Right atrium auricular region (tissue), 2 donors: ENCODE data around the gene TPR. TPM values are rescaled to one million over a fixed set of nuclear protein-coding genes. Genes with fewer than 3 reads are reported as not detected.

Experiments
- DNase-seq: peaks from one replicate; pipeline ENCODE4 v3.0.0-alpha.2; 2019; ENCODE audit warnings: low spot score
- H3K27ac ChIP-seq, 2 donors: fragments of 200-600 bp; sonication (generic); 1 replicate in 1 of 2; 2 replicates in 1 of 2; pipeline ENCODE4 v1.5.1; 2016 to 2019
- H3K27me3 ChIP-seq, 2 donors: fragments of 200-600 bp; sonication (generic); one replicate each; pipeline versions ENCODE4 v1.5.1 to v1.6.0; 2017 to 2019
- H3K36me3 ChIP-seq: fragments of 200-600 bp; sonication (generic); one replicate; pipeline ENCODE4 v1.5.1; 2016
- H3K4me1 ChIP-seq, 2 donors: fragments of 200-600 bp; sonication (generic); one replicate each; pipeline versions ENCODE4 v1.5.1 to v1.6.0; 2017 to 2019
- H3K4me3 ChIP-seq, 2 donors: fragments of 200-600 bp; sonication (generic); 1 replicate in 1 of 2; 2 replicates in 1 of 2; pipeline ENCODE4 v1.5.1; 2017 to 2019; ENCODE audit warnings: mild to moderate bottlenecking in 1 of 2, moderate library complexity in 1 of 2
- H3K9me3 ChIP-seq, 2 donors: fragments of 200-600 bp; sonication (generic); one replicate each; pipeline ENCODE4 v1.5.1; 2019
- total RNA-seq, 2 donors: library from RNA; depleted of rRNA; stranded (reverse); fragments of >200 nt; gene quantifications; one replicate each; pipeline ENCODE4 v1.1.0, GENCODE V29; 2016
- TF ChIP-seq, protein P1 (sequence below), 2 donors: fragments of 200-600 bp; sonication (generic); IDR thresholded peaks; one replicate each; pipeline ENCODE4 v1.5.1; 2019; ENCODE audit warnings: antibody characterized with exemption in 2 of 2

The TPR gene
- total RNA-seq, result 10 to 100 TPM; 36.3 to 56.1 TPM

GRCh38 chr1:186375152-186375928 is at the start of gene TPR, which contains the start of gene ODR4:
TSS of gene TPR (minus strand) at chr1:186375253. CDS start at chr1:186375028, 225 bp downstream.
TSS of gene ODR4 (plus strand) at chr1:186375838. CDS start at chr1:186379786, 3,948 bp downstream.
- peak; percentile 98 for DNase-seq
- no peaks in the 10 kb centered on the region for H3K9me3 ChIP-seq
- H3K4me1 ChIP-seq, result peaks cover 0 to 39% of the 10 kb centered on the region in 2 donors
- TF ChIP-seq, protein P1, sequence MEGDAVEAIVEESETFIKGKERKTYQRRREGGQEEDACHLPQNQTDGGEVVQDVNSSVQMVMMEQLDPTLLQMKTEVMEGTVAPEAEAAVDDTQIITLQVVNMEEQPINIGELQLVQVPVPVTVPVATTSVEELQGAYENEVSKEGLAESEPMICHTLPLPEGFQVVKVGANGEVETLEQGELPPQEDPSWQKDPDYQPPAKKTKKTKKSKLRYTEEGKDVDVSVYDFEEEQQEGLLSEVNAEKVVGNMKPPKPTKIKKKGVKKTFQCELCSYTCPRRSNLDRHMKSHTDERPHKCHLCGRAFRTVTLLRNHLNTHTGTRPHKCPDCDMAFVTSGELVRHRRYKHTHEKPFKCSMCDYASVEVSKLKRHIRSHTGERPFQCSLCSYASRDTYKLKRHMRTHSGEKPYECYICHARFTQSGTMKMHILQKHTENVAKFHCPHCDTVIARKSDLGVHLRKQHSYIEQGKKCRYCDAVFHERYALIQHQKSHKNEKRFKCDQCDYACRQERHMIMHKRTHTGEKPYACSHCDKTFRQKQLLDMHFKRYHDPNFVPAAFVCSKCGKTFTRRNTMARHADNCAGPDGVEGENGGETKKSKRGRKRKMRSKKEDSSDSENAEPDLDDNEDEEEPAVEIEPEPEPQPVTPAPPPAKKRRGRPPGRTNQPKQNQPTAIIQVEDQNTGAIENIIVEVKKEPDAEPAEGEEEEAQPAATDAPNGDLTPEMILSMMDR (IDR thresholded peaks at IDR 0.05), result peak; percentile 85 to 94
- H3K27me3 ChIP-seq, result no peaks in the 10 kb centered on the region
- H3K4me3 ChIP-seq, result peak within 1 kb of the TSS; percentile 78 to 94
- H3K27ac ChIP-seq, result peak within 1 kb of the TSS; percentile 94 to 98
- peaks cover 18% of the 10 kb centered on the region for H3K36me3 ChIP-seq

DNA sequence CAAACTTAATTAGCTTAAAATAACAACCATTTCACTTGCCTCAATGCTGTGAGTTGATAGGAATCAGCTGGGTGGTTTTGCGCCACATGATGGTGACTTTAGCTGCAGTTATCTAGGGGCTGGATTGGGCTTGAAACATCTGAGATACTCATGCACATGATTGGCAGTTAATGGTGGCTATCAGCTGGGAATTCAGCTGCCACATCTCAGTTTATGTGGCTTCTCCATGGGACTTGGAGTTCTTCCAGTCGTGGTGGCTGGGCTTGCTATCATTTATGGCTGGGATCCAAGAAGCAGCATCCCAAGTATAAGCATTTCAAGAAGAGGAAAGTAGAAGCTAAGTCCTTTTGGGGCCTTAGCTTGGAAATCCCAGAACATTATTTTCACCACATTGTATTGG is 49.5 kb upstream of the TPR start:
- DNase-seq, result no peak
- TF ChIP-seq, protein P1 (IDR thresholded peaks at IDR 0.05), result no peak
- Histone ChIP-seq H3K27me3 (no peaks in the 10 kb centered on the region), H3K4me1 (peaks cover 0 to 10% of the 10 kb centered on the region in 2 donors), H3K27ac (peak overlapping the region in 1 of 2 donors; percentile 51), H3K9me3 (no peaks in the 10 kb centered on the region), H3K4me3 (no peak overlapping the region), H3K36me3 (peaks cover under 1% of the 10 kb centered on the region)

- no peak overlapping the region for H3K4me3 ChIP-seq
- peaks cover 23% of the 10 kb centered on the region for H3K36me3 ChIP-seq
- no peak for DNase-seq
- H3K27me3 ChIP-seq, result no peaks in the 10 kb centered on the region
- no peak overlapping the region for H3K27ac ChIP-seq
- H3K9me3 ChIP-seq, result no peaks in the 10 kb centered on the region
- TF ChIP-seq, protein P1 (IDR thresholded peaks at IDR 0.05), result no peak
- peaks cover 0 to 10% of the 10 kb centered on the region in 2 donors for H3K4me1 ChIP-seq
These were observed 46.4 kb upstream of the TPR start for GRCh38 chr1:186421446-186421845.

DNA sequence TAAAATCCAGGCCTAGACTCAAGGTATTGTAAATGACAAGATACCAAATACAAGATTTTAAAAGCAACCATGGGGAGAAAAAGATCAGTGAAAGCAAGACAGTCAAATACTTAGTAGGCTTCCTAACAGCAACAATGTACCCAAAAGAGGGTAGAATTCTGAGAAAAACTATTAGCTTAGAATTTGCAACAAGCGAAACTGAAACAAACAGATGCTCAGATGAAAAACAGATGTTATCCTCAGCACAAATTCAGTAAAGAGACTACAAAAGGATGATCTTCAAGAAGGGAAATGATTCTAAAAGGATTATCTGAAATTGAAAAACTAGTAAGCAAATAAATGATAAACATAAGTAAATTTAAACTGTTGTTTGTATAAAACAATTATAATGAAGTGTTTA is 45.9 kb upstream of the TPR start:
- TF ChIP-seq, protein P1 (IDR thresholded peaks at IDR 0.05), result no peak
- peaks cover 0 to 10% of the 10 kb centered on the region in 2 donors for H3K4me1 ChIP-seq
- no peaks in the 10 kb centered on the region for H3K27me3 ChIP-seq
- H3K27ac ChIP-seq, result no peak overlapping the region
- DNase-seq, result no peak
- H3K9me3 ChIP-seq, result no peaks in the 10 kb centered on the region
- H3K4me3 ChIP-seq, result no peak overlapping the region
- peaks cover 23% of the 10 kb centered on the region for H3K36me3 ChIP-seq

- H3K4me3 ChIP-seq, result no peak overlapping the region
- H3K27ac ChIP-seq, result no peak overlapping the region
- H3K9me3 ChIP-seq, result no peaks in the 10 kb centered on the region
- H3K27me3 ChIP-seq, result no peaks in the 10 kb centered on the region
- TF ChIP-seq, protein P1 (IDR thresholded peaks at IDR 0.05), result no peak
- peaks cover 23% of the 10 kb centered on the region for H3K36me3 ChIP-seq
- DNase-seq, result no peak
- H3K4me1 ChIP-seq, result peaks cover 0 to 10% of the 10 kb centered on the region in 2 donors
These were observed 45.3 kb upstream of the TPR start for GRCh38 chr1:186420311-186420710.
